NCI-H146 (cell line): Measurements from ENCODE around the gene GALNT13.

ENCODE experiments used
- DNase-seq: peaks from one replicate; lab custom pipeline; 2025; lab: John Stamatoyannopoulos, UW

Gene GALNT13

GRCh38 chr2:154480521-154480920, 608.8 kb downstream of the GALNT13 start:
- DNase-seq = no peak

- DNase-seq = no peak
These were observed 609.6 kb downstream of the GALNT13 start for GRCh38 chr2:154481336-154481735.

GRCh38 chr2:154484338-154485099, 612.8 kb downstream of the GALNT13 start:
- peak; percentile 37 for DNase-seq

- no peak for DNase-seq
These were observed 617.1 kb downstream of the GALNT13 start for GRCh38 chr2:154488801-154489200.

- no peak for DNase-seq
These were observed 617.6 kb downstream of the GALNT13 start for GRCh38 chr2:154489266-154489858.

- DNase-seq = no peak
These were observed 618.8 kb downstream of the GALNT13 start for GRCh38 chr2:154490530-154490929.

- no peak for DNase-seq
These were observed 623.7 kb downstream of the GALNT13 start for GRCh38 chr2:154495455-154495868.

- no peak for DNase-seq
These were observed 625.3 kb downstream of the GALNT13 start for GRCh38 chr2:154497019-154497418.
